ENCODE measurements around the gene OR4D1. TPM values are rescaled to one million over a fixed set of nuclear protein-coding genes. Genes with fewer than 3 reads are reported as not detected.
A peak's percentile ranks its signal among the peaks of the same experiment; 100 is the strongest.

The OR4D1 gene
- total RNA-seq, 1 donor: not detected

- DNase-seq (ENCODE audit: low read depth): no peak
- TF ChIP-seq CTCF (IDR thresholded peaks at IDR 0.05; ENCODE audit: insufficient read depth, low read length): no peak
- H3K4me3 ChIP-seq (ENCODE audit: low read depth, low read length): no peak overlapping the region
These were observed 2.2 kb downstream of the OR4D1 start for GRCh38 chr17:58150394-58150793.

GRCh38 chr17:58153046-58153445 lies 4.9 kb downstream of the OR4D1 start:
- DNase-seq (ENCODE audit: low read depth): no peak
- no peak overlapping the region for H3K4me3 ChIP-seq (ENCODE audit: low read depth, low read length)
- no peak for TF ChIP-seq CTCF (IDR thresholded peaks at IDR 0.05; ENCODE audit: insufficient read depth, low read length)

GRCh38 chr17:58153671-58154070 lies 5.5 kb downstream of the OR4D1 start:
- TF ChIP-seq CTCF (IDR thresholded peaks at IDR 0.05; ENCODE audit: insufficient read depth, low read length): no peak
- no peak overlapping the region for H3K4me3 ChIP-seq (ENCODE audit: low read depth, low read length)
- no peak for DNase-seq (ENCODE audit: low read depth)

GRCh38 chr17:58156839-58157803 lies 8.9 kb downstream of the OR4D1 start:
- DNase-seq (ENCODE audit: low read depth): no peak
- H3K4me3 ChIP-seq (ENCODE audit: low read depth, low read length): peak overlapping the region; percentile 9
- TF ChIP-seq CTCF (IDR thresholded peaks at IDR 0.05; ENCODE audit: insufficient read depth, low read length): no peak

GRCh38 chr17:58158181-58158580 lies 10.0 kb downstream of the OR4D1 start:
- TF ChIP-seq CTCF (IDR thresholded peaks at IDR 0.05; ENCODE audit: insufficient read depth, low read length): no peak
- no peak overlapping the region for H3K4me3 ChIP-seq (ENCODE audit: low read depth, low read length)
- no peak for DNase-seq (ENCODE audit: low read depth)

- no peak for DNase-seq (ENCODE audit: low read depth)
- TF ChIP-seq CTCF (IDR thresholded peaks at IDR 0.05; ENCODE audit: insufficient read depth, low read length): no peak
- no peak overlapping the region for H3K4me3 ChIP-seq (ENCODE audit: low read depth, low read length)
These were observed 13.4 kb downstream of the OR4D1 start for GRCh38 chr17:58161566-58161965.
